DMS153 treated with DMSO at 0.1 percent for 48 hours (cell line): Measurements from ENCODE around the gene TAF1B.

Experiments used
- DNase-seq: peaks from one replicate; lab custom pipeline; 2025; ENCODE audit not compliant: unreplicated experiment; lab: John Stamatoyannopoulos, UW

Gene TAF1B

DNA sequence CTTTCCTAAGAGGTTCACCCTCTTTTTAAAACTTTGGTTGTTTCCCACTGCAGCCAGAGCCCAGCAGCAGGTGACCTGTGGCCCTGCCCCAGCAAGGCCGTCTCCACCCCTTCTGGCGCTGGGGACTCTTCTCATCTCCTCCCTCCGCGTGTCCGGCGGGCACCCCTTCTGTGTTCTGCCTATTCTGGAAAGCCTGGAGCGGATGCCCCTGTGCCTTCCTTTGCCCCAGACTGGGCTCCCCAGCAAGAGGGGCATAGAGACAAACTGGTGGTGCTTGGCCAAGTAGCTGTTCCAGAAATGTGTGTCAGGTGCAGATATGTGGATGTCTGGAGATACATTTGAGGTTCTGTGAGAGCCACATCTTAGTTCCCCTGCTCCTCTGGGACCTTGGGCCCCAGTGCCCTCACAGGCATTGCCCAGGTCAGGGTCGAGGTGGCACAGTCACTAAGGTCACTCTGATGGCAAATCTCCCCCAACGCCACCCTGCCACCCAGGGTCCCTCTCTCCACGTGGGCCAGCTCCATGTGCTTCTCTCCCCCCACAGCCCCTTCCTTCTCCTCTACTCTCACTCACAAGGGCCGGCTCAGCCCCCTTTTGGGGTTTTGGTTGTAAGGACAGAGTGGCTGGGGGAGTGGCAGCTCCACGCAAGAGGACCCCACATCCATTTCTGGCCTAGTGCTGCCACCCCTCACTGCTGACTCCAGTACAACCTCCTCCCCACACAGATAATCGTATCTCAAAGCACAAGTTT is 35.5 kb upstream of the TAF1B start:
- no peak for DNase-seq

DNA sequence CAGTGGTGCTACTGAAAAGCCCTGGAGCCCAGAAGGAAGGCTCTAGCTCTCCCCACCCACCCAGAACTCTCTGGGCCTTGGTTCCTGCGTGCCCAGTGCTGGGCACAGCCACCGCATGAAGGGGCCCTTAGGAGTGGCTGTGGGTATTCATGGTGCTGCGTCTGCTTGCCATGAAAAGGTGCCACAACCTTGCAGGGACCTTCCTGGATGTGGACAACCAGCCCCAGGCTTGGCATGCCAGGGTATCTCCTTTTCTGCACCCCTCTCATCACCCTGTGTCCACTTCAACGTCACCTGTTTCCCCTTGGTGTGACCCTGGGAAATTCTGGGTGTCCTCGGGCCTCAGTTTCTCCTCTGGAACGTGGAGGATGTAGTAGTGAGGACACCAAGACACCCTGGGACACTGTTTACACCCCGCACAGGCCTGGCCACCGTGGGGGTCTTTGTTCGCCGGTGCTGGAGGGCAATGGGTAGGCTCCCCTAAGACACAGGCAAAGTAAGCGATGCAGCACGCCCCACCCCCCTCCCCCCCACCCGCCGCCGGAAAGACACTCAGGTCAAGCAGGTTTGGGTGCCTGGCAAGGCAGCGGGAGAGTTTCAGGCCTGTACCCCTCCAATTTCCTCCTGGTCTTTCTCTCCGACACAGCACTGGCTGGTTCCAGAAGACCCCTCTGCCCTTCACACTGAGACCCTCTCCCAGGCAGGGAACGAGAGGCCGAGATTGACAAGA is 34.8 kb upstream of the TAF1B start:
- no peak for DNase-seq

DNA sequence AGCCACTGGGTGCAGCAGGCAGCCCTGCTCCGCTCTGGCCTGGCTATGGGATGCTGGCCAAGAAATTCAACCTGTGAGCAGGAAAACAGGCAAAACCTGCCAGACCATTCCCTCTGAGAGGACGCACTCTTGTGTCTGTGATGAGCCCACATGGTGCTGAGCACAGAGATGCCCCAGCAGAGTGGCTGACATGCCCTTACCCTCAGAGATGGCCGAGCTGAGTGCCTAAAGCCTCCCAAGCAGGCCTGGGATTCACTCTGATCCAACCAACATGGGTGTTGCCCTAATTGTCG is 34.3 kb upstream of the TAF1B start:
- no peak for DNase-seq

- no peak for DNase-seq
Observed at GRCh38 chr2:9809448-9810088, 33.7 kb upstream of the TAF1B start.

DNA sequence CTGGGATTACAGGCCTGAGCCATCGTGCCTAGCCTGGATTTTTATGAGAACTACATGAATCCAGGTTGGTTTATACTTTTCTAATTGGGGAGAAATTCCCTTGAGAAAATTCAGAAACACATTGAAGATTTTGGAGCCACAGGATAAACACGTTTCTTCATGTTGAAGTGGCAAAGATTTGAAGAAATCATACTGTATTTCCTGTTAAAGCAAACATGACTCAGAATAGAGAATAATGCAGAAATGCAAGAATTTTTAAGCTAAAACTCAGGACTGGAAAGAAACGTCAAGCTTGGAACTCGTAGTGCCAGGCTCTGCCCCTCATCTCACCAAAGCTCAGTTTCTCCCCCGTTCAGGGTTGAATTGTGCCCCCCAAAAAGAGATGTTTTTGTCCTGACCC is 32.1 kb upstream of the TAF1B start:
- no peak for DNase-seq

DNA sequence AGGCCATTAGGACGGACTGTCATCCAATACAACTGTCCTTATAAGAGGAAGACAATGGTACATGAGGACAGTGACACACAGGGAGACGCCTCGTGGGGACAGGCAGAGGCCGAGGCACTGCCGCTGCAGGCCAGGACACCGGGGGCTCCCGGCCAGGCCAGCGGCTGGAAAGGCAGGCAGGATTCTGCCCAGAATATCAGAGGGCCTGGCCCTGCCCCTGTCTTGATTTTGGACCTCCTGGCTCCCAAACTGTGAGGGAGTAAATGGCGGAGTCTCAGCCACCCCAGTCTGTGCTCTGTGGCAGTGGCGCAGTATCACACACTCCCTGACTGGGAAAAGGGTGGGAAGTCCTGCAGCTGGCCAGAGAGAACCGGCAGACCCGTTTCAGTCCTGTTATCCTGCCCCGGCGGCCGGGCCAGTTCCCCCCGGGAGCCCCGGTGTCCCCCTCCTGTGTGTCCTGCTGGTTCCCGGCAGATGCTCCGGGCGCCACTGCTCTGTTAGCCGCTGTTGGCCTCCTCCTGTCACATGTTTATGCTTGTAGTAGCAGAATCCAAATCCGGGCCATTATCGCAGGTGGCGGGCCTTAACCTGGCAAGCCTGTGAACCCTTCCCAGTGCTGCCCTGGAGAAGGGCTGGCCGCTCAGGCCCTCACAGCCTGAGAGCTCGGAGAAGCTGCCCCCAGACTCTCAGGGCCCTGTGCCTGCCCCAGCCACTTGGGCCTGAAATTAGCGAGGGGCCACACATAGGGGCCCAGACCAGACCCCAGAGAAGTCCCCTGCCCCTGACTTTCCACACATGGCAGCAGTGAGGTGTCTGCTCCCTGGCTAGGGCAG is 31.4 kb upstream of the TAF1B start:
- DNase-seq = no peak

- no peak for DNase-seq
Observed at GRCh38 chr2:9812945-9813311, 30.3 kb upstream of the TAF1B start.

GRCh38 chr2:9813312-9814128 is 29.8 kb upstream of the TAF1B start:
- peak; percentile 10 for DNase-seq

DNA sequence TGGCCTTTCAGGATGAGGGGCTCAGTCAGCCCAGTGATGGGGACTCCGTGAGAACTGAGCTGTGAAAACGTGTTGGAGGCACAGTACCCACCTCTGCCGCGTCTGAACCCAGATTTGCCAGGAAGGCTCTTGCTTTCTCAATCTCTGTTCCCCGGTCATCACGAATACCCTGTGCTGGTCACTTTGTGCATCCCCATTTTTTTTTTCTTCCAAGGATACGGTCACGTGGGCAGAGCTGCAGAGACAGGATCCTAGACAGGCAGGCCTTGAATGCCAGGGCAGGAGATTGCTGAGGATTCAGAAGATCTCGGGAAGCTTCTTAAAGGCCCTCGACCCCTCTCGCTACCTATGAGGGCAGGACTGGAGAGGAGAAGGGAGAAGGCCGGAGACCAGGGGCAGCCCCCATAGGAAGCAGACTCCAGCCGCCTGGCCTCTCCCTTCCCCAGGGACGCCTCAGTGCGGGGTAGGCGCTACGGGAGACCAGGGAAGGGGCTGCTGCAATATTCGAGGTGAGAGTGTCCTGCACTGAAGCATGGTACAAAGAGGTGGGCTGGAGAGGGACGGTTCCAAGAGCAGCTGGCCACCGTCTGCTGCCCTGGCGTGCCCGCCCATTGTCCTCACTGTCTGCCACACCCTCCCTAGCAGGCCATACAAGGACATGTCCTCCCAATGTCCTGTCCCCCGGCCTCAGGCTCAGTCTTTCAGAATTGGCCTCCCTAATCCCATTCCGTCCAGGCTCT is 29.0 kb upstream of the TAF1B start:
- DNase-seq = no peak

GRCh38 chr2:9815076-9815475 is 28.2 kb upstream of the TAF1B start:
- no peak for DNase-seq

DNA sequence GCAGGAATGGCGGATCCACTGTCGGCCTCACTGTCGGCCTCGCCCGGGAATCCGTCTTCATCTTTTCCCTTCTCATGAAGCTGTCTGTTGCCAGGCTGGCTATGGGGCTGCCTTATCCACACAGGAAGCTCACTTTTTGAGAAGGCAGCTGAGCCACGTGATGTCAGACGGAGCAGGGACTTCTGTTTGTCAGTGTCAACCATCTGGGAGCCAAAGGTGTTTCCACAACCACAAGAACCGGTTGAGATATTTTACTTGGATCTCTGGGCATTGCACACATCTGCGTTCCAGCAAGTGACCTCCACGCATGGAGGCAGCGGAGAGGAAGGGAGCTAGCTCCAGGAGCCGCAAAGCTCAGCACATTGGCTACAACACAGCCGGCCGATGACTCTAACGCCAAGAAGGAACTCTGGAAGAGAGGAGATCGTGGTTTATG is 27.4 kb upstream of the TAF1B start:
- DNase-seq = no peak

- no peak for DNase-seq
Observed at GRCh38 chr2:9818097-9818496, 25.2 kb upstream of the TAF1B start.

DNA sequence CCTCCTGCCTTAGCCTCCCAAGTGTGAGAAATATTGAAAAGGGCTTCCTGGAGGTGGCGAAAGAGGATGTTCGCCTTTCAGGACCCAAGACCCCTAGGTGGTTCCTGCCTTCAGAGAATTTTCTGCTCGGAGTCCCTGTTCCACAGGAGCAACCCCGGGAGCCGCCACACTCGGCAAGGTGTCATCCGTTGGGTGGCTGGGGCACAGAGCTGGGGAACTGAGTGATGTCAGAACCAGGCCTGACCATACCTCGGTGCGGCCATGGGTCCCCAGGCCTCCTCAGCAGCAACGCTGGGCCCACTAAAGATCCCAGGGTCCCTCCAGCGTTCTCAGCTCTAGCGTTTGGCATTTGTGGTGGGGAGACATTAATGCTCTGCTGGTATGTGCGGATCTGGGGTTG is 23.7 kb upstream of the TAF1B start:
- no peak for DNase-seq

DNA sequence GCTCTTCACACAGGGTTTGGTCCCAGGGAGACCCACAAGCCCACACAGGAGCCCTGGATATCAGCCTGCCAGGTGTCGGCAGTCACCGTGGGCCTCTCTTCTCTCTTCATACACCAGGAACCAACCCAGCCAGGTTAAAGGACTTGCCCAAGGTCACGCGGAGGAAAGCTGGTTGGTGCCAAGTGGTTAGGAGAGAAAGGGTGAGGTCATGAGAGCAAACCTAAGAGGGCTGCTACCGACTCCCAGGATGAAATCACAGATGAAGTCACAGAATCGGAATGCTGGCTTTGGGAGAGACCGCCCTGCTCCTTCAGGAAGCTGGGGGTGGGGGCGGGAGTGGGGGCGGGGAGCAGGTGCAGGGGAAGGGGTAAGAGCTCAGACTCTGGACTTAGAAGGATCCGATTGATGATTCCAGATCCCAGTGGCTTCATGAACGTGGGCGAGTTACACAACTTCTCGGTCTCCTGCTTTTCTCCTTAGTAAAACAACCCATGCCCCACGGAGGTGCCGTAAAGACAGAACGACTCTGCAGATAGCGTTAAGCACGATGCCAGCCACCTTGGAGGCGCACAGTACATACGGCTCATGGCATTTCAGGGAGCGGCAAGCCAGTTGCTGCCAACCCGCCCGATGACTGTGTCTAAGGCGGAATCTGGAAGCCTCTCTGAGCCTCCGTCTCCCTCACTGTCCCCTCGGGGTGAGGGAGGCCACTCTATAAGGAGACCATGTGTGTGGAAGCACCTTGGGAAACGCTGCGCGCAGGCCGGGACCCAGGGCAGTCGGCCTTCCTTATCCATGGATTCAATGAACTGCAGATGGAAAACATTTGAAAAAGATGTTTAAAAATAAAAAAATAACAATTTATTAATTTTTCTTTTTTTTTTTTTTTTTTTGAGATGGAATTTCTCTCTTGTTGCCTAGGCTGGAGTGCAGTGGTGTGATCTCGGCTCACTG is 23.0 kb upstream of the TAF1B start:
- no peak for DNase-seq

DNA sequence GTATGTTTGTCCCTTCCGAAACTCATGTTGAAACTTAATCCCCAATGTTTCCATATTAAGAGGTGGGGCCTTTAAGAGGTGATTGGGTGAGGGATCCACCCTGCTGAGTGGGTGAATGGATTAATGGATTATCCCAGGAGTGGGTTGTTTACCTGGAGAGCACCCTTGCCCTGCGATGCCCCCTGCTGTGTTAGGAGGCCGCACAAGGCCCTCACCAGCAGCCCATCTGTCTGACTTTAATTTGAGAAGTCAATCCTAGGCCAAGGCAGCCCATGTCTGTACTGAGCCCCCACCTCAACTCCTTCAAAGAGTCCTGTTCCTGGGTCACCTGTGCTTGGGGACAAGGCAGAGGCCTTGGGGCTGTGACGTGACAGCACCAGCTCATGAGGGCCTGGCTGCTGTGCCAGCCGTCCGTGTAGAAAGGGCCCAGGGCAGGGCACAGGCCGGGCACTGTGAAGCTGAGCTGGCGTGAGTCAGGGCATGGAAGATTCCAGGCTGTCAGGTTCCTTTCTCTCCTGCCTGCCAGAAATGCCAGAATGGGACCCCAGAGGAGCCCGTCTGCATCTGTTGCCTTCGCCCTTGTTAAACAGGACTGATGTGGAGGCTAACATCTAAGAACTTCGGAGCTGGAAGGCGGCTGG is 21.3 kb upstream of the TAF1B start:
- DNase-seq = no peak

DNA sequence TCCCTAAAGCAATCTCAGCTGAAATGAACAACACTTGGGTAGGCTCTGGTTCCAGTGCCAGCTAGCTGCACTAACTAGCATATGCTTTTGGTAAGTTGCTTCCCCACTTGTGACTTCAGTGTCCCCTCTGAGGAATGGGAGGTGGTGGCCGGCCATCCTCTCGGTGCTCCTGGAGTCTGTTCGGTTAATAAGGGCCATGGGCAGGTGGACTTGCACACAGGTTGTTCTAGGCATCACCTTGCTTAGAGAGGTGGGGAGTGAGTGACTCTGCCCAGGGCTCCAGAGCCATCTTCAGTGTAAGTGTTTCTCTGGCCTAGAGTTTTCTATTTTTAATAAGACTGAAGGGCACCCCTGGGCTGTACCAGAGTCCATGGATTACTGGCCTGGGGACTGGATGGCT is 18.8 kb upstream of the TAF1B start:
- DNase-seq = no peak

DNA sequence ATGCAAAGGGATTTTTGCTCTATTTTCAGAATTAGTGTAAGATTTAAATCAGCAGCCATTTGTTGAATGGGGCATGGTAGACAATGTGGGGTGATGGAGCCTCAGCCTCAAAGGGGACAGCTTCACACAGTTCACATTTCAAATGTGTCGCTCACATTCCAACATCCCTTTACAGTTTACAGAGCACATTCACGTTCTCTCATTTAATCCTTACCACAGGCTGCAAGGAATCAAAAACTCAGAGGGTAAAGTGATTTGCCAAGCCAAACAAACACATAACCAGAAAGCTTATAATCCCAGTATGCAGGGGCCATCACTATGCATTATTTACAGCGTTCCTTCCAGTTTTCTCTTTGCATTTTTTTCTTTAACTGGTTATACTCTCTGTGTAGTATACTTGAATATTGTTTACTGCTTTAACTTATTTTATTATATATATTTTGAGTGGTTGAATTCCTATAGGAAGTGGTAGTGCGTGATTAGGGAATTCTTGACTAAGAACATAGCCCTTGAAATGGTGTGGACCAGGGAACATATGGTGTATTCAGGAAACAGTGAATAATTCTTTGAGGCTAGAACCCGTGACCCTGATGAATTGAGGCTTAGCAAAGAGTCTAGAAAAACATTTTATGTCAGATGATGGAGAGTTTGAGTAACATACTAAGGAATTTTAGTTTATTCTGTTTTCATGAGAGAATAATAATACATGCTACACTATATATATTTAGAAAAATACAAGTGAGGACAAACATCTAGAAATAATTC is 18.1 kb upstream of the TAF1B start:
- no peak for DNase-seq

GRCh38 chr2:9826208-9826607 is 17.1 kb upstream of the TAF1B start:
- no peak for DNase-seq
